HG03457 (cell line): ENCODE results near the gene ADCY2.

Source experiments
- ATAC-seq: cut with Tn5 transposase; IDR thresholded peaks from one replicate; pipeline ENCODE4 v1.9.1; 2021; ENCODE audit warnings: moderate number of reproducible peaks; ENCODE audit not compliant: unreplicated experiment

ADCY2 gene

GRCh38 chr5:7657153-7657552 lies 261.2 kb downstream of the ADCY2 start:
- no peak for ATAC-seq

DNA sequence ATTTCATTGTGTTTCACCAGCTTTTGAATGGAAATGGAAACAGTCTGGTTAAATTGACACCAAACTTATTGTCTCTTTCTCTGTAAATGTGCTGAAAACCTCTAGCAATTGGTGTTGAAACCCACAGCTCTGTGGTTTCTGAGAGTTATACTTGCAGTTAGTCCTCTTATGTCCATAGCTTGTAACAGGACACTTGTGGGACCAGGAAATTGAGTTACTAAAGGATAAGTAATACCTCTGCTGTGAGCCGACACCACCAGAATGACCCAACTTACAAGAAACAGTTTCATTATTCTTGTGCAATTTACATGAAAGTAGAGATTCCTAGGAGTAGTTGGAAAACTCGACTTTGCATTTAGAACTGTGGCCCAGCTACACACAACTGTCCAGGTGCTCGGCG lies 263.5 kb downstream of the ADCY2 start:
- no peak for ATAC-seq

DNA sequence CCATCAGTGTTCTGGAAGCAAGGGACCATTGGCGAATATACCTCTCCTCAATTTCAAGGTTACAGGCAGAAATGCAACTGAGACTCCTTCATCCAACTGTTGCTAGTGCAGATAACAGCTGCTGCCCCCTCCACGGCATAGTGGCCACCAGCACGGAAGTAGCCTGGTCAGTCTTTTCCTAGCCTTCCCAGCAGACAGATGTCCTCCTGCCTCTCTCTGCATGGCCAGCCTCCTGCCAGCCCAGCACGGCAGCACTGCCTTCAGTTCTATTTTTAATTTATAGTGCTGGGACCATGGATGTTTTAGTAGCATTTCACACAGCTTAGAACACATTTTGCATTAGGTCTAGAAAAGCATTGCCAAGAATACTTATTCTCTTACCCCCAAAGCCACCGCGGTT lies 266.4 kb downstream of the ADCY2 start:
- ATAC-seq, result no peak

DNA sequence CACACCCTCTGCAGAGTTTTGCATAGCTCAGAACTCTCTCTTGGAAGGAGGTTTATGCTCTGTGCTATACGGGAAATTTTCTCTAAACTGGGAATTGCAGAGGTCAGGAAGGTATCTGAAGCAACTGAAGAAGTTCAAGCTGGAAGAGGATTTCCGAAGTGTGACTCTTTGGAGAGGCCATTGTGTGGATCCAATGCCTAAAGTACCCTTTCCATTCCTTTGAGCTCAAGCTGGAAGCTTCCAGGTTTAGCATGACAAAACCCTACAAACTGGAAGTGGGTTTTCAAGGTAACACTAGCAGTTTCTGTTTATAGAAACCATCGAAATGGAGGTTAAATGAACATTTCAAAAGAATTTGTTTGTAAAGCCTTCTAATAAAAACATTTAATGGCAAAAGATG lies 267.9 kb downstream of the ADCY2 start:
- ATAC-seq, result no peak

DNA sequence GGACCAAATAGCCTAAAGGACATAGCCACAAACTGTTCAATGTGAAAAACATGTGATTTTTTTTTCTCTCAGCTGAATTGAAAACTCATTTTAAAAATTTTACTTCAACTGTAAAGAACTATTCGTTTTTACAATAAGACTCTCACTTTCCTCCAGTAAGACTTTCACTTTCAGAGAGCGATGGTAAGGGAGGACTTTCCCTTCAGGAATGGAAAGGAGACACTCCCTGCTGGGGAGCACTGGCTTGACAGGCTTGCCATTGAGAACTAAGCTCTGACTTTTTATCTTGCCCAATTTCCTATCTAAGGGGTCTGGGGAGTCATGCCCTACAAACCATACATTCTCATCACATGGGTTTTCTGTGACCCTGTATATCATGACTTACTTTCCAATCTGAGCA lies 268.3 kb downstream of the ADCY2 start:
- no peak for ATAC-seq

- no peak for ATAC-seq
These were observed 271.4 kb downstream of the ADCY2 start for GRCh38 chr5:7667216-7667767.

GRCh38 chr5:7668161-7668560 lies 272.2 kb downstream of the ADCY2 start:
- ATAC-seq, result no peak

DNA sequence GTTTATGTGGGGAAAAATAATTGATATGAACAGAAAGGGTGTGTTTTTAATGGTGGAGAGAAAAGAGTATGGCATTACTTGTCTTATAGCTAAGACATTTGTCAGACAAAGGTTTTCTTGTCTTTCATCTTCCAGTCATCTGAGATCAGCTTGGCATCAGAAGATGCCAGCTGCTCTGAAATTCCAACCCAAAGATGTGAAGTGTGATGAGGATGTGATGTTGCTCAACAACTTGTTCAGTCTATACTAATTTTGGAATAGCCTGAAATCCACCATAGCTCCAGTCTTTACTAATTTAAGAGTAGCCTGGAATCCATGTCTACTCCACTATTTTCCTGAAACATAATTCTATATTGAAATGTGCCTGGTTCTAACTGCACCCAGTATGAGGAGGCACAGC lies 272.7 kb downstream of the ADCY2 start:
- ATAC-seq, result no peak

GRCh38 chr5:7671381-7671993 lies 275.5 kb downstream of the ADCY2 start:
- no peak for ATAC-seq

- ATAC-seq, result no peak
These were observed 277.7 kb downstream of the ADCY2 start for GRCh38 chr5:7673658-7674057.

DNA sequence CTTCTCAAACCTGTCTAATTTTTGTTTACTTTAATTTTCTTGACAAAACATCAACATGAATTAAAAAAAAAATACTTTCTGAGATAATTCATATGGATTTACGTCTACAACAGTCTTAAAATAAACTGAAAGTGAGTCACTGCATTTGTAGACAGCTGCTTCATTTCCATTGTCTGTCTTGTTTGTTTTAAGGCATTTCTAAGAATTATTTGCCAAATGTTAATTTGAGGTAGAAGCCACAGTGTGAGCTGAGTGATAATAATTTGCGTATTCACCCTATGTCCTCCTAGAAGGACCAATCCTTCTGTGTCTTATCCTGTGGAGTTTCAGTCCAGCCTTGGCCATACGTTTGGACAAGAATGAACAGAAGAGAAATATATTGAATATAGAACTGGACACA lies 280.5 kb downstream of the ADCY2 start:
- no peak for ATAC-seq

DNA sequence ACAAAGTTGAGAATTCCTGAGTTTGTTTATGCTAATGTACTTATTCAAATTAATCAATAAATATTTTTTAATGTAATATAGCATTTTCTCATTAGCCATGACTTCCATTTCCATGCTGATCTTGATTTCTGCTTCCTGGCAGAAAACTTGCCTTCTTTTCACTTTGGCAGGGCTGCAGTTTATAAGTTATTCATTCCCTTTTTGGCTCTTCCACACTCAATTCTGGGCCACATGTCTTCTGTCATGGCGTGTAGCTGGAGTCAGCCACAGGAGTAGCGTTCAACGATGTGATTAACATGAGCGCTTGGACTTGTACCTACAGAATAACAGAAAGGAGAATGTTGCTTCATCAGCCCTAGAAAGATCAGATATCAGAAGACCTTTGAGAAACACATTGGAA lies 282.1 kb downstream of the ADCY2 start:
- ATAC-seq, result no peak

- ATAC-seq, result no peak
These were observed 283.7 kb downstream of the ADCY2 start for GRCh38 chr5:7679663-7680062.

DNA sequence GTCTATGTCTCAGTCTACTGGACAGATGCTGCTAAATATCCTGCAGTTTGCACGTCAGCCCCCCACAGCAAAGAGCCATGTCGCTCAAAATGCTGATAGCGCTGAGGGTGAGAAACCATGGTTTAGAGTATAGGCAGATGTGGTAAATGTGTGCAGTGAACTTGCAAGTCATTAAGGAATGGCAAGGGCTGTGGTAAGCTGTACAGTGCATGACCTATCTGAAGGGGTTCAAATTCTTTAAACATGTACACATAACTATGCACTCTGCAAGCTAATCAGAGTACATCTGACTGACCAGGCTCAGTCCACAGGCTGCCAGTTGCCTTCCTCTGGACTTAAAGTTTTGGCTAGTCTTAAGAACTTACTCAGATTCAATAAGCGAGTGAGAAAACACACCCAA lies 284.3 kb downstream of the ADCY2 start:
- ATAC-seq, result no peak

- ATAC-seq, result no peak
These were observed 286.4 kb downstream of the ADCY2 start for GRCh38 chr5:7682379-7682778.

GRCh38 chr5:7683753-7684152 lies 287.8 kb downstream of the ADCY2 start:
- no peak for ATAC-seq

DNA sequence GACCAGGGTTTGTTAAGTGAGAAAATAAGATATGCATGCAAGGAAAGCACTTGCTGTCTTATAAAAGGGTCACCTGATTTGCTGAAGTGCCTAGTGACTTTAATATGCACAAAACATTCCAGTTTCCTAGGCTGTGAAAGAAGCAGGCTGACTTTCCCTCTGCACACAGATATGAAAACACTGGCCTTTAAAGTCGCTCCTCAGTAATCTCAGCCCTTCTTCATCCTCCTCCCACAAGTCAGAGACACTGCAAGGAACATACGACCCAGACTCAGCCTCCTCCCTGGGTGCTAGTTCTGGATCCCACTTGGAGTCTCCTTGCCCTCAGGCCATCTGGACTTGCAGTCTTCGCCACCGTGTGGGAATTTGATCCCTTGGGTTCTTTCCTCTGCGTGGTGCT lies 288.9 kb downstream of the ADCY2 start:
- no peak for ATAC-seq

DNA sequence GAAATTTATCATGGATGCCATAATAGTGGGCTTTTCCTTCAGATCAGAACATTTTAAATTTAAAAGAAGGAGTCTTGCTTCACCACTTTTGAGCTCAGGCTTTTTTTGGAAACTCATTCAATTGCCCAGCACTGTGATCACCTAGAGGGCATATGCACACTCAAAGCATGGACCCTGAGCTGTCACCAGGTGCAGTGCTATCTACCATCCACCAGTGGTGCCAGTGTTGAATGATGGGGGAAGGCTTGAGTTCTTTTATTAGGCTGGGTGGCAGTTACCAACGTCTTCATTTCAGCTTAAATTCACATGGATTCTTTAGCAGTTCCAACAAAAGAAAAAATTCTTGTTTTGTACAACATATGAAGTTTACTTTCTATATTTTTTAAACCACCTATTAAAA lies 290.9 kb downstream of the ADCY2 start:
- no peak for ATAC-seq

DNA sequence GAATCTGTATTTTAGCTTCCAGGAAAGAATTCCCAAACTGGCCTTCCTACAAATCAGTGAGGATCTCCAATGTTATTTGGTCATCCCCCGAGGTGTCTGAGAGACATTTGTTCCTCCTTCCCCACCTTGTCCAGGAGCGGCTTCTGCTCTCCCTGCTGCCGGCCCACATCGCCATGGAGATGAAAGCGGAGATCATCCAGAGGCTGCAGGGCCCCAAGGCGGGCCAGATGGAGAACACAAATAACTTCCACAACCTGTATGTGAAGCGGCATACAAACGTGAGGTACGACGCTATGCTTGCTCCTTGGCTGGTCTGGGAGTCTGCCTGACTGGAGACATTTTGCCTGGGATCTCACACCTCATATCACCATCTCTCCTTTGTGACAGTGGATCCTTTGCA lies 294.6 kb downstream of the ADCY2 start:
- no peak for ATAC-seq

GRCh38 chr5:7705261-7705660 lies 309.3 kb downstream of the ADCY2 start:
- no peak for ATAC-seq

DNA sequence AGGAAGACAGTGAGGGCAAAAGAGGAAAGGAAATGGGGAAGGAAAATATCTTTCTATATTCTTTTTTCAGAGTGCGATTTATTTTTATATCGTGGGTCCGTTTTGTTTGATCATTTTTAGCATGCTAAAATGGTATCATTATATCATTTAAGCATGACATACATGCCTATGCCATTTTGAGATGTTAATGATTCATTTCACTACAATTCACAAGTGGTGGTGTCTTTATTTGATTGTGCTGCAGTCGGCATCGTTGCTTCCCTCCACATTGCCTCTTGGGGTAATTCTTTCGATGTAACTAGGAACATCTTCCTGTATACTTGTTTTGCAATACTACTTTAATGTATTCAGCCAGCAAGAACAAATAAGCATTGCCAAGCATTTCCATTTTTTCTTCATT lies 309.8 kb downstream of the ADCY2 start:
- no peak for ATAC-seq

- no peak for ATAC-seq
These were observed 310.3 kb downstream of the ADCY2 start for GRCh38 chr5:7706256-7706655.

DNA sequence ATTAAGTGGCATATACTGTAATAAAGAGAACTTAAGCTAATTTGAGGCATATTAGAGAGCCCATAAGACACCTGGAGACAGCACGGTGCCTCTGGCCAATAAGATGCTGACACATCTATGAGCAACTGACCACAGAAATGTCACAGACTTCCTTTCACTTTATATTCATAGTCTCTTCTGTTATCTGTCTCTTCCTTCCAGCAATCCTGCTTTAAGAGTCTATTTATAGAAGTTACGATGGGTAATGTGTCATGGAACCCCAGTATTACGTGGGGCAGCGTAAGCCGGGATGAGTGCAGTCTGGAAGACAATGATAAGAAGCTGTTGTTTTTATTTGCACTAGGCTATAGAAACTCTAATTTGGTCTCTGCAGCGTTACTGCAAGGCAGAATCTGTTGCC lies 318.2 kb downstream of the ADCY2 start:
- no peak for ATAC-seq
